ENCODE data around the gene WHRN.
A peak's percentile ranks its signal among the peaks of the same experiment; 100 is the strongest.

Gene WHRN

DNA sequence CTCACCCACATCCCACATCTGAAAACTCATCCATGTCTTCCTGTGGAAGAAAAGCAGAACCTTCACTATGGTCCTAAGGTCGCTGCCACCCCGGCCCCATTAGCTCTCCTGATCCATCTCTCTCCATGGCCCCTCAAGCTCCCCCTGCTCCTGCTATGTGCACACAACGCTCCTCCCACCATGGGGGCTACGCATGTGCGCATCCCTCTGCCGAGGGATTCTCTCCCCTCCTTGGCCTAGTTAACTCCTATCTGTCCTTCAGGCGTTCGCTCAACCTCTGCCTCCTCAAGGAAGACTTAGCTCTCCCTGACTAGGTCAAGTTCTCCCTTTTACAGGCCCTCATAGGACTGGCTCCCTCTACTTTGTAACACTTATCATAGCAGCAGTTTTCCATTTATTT is 127.3 kb downstream of the WHRN start:
- Histone ChIP-seq H3K4me3 (replicated peaks; ENCODE audit: insufficient read depth, low read length) (no peak overlapping the region), H3K27me3 (ENCODE audit: insufficient read depth, poor library complexity, severe bottlenecking) (no peaks in the 10 kb centered on the region), H3K27ac (replicated peaks) (no peak overlapping the region)
- TF ChIP-seq, protein P1, sequence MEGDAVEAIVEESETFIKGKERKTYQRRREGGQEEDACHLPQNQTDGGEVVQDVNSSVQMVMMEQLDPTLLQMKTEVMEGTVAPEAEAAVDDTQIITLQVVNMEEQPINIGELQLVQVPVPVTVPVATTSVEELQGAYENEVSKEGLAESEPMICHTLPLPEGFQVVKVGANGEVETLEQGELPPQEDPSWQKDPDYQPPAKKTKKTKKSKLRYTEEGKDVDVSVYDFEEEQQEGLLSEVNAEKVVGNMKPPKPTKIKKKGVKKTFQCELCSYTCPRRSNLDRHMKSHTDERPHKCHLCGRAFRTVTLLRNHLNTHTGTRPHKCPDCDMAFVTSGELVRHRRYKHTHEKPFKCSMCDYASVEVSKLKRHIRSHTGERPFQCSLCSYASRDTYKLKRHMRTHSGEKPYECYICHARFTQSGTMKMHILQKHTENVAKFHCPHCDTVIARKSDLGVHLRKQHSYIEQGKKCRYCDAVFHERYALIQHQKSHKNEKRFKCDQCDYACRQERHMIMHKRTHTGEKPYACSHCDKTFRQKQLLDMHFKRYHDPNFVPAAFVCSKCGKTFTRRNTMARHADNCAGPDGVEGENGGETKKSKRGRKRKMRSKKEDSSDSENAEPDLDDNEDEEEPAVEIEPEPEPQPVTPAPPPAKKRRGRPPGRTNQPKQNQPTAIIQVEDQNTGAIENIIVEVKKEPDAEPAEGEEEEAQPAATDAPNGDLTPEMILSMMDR (IDR thresholded peaks at IDR 0.05; ENCODE audit: insufficient read depth, low read length): no peak
- no peak for TF ChIP-seq GABPA (IDR thresholded peaks at IDR 0.05; ENCODE audit: low read depth)
- no peak for TF ChIP-seq SPI1 (IDR thresholded peaks at IDR 0.05; ENCODE audit: borderline replicate concordance, low read depth)
- no peak for DNase-seq (ENCODE audit: low read depth in 1 of 2, low spot score in 1 of 2)

DNA sequence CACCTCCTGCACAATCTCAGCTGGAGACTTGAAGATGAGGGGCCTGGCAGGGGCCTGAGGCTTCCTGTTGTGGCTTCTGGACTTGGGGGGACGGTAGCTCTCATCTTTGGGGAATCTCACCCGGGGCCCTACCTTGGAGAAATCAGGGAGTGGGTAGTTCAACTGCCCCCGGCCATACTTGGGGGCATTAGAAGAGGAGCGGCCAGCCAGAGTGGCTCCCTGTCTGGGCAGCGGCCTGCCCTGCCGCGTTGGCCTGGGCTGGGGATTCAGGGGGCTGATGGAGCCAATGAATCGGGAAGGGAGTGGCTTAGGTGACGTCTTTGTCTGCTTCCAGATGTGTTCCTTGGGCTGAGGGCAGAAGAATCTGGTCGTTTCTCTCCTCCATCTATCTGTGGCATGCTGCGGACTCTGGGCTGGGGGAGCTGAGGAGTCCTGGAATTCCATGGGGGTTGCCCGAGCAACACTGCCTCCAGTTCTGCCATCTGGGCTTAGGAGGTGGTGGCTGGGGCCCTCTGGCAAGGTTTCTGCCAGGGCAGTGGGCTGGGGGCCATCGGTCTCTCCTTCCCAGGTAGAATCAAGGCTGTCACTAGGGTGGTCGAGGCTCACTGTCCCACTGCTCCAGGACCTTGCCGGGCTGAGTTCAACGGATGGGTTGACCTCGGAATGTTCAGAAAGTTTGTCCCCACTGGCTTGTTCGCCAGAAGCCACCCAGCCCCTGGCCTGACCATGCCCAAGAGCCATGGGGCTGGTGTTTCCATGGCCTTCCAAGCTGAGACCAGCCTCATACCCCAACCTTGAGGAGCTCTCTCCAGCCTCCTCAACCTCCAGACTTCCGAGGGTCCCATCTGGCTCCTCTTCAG is 128.5 kb downstream of the WHRN start:
- Histone ChIP-seq H3K4me3 (replicated peaks; ENCODE audit: insufficient read depth, low read length) (no peak overlapping the region), H3K27me3 (ENCODE audit: insufficient read depth, poor library complexity, severe bottlenecking) (no peaks in the 10 kb centered on the region), H3K27ac (replicated peaks) (no peak overlapping the region)
- TF ChIP-seq, protein P1 (IDR thresholded peaks at IDR 0.05; ENCODE audit: insufficient read depth, low read length): no peak
- TF ChIP-seq SPI1 (IDR thresholded peaks at IDR 0.05; ENCODE audit: borderline replicate concordance, low read depth) (no peak), GABPA (IDR thresholded peaks at IDR 0.05; ENCODE audit: low read depth) (no peak)
- no peak for DNase-seq (ENCODE audit: low read depth in 1 of 2, low spot score in 1 of 2)

DNA sequence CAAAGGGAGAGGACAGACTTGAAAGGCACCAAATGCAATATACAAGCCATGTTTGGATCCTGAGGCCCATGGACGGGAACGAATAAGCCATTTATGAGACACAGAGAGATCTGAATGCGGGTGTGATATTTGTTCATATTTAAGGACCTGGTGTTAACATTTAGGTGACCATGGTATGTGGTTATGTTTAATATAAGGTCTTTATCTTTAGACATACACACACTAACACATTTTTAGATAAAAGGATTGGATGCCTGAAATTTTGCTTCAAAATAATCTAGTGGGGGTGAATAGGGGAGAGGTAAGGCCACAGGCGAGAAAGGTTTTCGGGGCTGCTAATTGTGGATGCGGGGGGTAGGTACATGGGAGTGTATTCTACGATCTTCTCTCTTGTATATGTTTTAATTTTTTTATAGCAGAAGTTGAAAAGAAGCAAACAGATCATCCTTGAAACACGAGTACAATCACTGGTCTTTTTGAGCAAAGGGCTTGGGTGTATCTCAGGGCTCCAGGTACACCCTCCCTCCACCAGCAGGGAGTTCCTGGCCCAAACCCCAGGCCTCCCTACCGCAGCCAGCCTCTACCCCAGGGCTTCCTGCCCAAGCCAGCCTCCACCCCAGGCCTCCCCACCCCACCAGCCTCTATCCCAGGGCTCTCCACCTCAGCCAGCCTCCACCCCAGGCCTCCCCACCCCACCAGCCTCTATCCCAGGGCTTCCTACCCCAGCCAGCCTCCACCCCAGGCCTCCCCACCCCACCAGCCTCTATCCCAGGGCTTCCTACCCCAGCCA is 129.7 kb downstream of the WHRN start:
- peak overlapping the region; percentile 95 for H3K27ac ChIP-seq (replicated peaks)

More for the DNA sequence above, 129.7 kb downstream of the WHRN start:
- Histone ChIP-seq H3K4me3 (replicated peaks; ENCODE audit: insufficient read depth, low read length) (no peak overlapping the region), H3K27me3 (ENCODE audit: insufficient read depth, poor library complexity, severe bottlenecking) (no peaks in the 10 kb centered on the region)
- TF ChIP-seq POLR2AphosphoS5 (IDR thresholded peaks at IDR 0.05; ENCODE audit: low read depth) (no peak), SPI1 (IDR thresholded peaks at IDR 0.05; ENCODE audit: borderline replicate concordance, low read depth) (no peak), GABPA (IDR thresholded peaks at IDR 0.05; ENCODE audit: low read depth) (no peak)
- TF ChIP-seq, protein P1 (IDR thresholded peaks at IDR 0.05; ENCODE audit: insufficient read depth, low read length): no peak
- TF ChIP-seq, protein P2, sequence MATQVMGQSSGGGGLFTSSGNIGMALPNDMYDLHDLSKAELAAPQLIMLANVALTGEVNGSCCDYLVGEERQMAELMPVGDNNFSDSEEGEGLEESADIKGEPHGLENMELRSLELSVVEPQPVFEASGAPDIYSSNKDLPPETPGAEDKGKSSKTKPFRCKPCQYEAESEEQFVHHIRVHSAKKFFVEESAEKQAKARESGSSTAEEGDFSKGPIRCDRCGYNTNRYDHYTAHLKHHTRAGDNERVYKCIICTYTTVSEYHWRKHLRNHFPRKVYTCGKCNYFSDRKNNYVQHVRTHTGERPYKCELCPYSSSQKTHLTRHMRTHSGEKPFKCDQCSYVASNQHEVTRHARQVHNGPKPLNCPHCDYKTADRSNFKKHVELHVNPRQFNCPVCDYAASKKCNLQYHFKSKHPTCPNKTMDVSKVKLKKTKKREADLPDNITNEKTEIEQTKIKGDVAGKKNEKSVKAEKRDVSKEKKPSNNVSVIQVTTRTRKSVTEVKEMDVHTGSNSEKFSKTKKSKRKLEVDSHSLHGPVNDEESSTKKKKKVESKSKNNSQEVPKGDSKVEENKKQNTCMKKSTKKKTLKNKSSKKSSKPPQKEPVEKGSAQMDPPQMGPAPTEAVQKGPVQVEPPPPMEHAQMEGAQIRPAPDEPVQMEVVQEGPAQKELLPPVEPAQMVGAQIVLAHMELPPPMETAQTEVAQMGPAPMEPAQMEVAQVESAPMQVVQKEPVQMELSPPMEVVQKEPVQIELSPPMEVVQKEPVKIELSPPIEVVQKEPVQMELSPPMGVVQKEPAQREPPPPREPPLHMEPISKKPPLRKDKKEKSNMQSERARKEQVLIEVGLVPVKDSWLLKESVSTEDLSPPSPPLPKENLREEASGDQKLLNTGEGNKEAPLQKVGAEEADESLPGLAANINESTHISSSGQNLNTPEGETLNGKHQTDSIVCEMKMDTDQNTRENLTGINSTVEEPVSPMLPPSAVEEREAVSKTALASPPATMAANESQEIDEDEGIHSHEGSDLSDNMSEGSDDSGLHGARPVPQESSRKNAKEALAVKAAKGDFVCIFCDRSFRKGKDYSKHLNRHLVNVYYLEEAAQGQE (IDR thresholded peaks at IDR 0.05; ENCODE audit: insufficient replicate concordance, low read depth): no peak
- no peak for DNase-seq (ENCODE audit: low read depth in 1 of 2, low spot score in 1 of 2)
